Neural crest cell (in vitro differentiated cells): ENCODE data around the gene HTT-AS. TPM values are rescaled to one million over a fixed set of nuclear protein-coding genes. Genes with fewer than 3 reads are reported as not detected.
"Not testable (repeated sequence)": the region's sequence is repeated elsewhere in the genome, so short reads cannot be mapped to it uniquely, and the experiment has no call there.

Experiments
- DNase-seq: peaks from one replicate; pipeline ENCODE4 v3.0.0; 2021; ENCODE audit warnings: low read depth, mixed read lengths, low spot score
- H3K27ac Mint-ChIP-seq: one replicate; pipeline ENCODE4 v1.8.0; 2021; ENCODE audit warnings: mild to moderate bottlenecking, mixed read lengths; ENCODE audit not compliant: unreplicated experiment
- H3K27me3 Mint-ChIP-seq: 2 replicates; pipeline ENCODE4 v1.8.0; 2021; ENCODE audit warnings: low read depth, mild to moderate bottlenecking, mixed read lengths
- H3K36me3 Mint-ChIP-seq: 2 replicates; pipeline ENCODE4 v1.8.0; 2021; ENCODE audit warnings: low read depth, mild to moderate bottlenecking, mixed read lengths
- H3K4me1 Mint-ChIP-seq: 2 replicates; pipeline ENCODE4 v1.8.0; 2021; ENCODE audit warnings: mixed read lengths
- H3K4me3 Mint-ChIP-seq: one replicate; pipeline ENCODE4 v1.8.0; 2021; ENCODE audit warnings: mild to moderate bottlenecking, mixed read lengths
- H3K9me3 Mint-ChIP-seq: 2 replicates; pipeline ENCODE4 v1.8.0; 2021; ENCODE audit warnings: mixed read lengths
- total RNA-seq: library from RNA; stranded (reverse); gene quantifications from 2 replicates; pipeline ENCODE4 v1.2.1, GENCODE V29; 2021
- TF ChIP-seq, protein P1 (sequence below): fragments of 200-600 bp; sonication (generic); conservative IDR thresholded peaks from 2 replicates; pipeline ENCODE4 v1.5.0; 2021; ENCODE audit warnings: antibody characterized with exemption, mild to moderate bottlenecking

The HTT-AS gene
- total RNA-seq, 1 donor from 2014 or later = not detected

DNA sequence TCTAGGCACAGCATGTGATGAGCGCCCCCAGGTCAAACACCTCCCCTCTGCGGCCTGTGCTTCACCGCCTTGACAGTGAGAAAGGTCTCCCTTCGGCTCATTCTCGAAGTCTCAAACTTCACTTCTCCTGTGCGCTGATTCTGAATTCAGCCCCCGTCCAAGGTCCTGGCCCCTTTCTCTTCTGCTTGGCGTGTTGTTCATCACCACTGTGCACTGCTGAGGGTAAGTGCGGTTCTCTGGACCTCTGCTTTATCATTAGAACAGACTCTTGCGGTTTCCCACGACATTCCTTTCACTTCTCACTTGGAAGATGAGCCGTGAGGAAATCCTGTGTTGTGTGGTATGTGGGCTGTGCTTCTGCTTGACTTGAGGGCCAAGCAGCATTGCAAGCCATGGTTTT, 11.9 kb downstream of the HTT-AS start:
- no peak overlapping the region for H3K27ac Mint-ChIP-seq
- H3K4me3 Mint-ChIP-seq = no peak overlapping the region
- H3K4me1 Mint-ChIP-seq = no peaks in the 10 kb centered on the region
- no peaks in the 10 kb centered on the region for H3K27me3 Mint-ChIP-seq
- H3K36me3 Mint-ChIP-seq = no peaks in the 10 kb centered on the region
- no peak for DNase-seq
- H3K9me3 Mint-ChIP-seq = no peaks in the 10 kb centered on the region
- TF ChIP-seq, protein P1, sequence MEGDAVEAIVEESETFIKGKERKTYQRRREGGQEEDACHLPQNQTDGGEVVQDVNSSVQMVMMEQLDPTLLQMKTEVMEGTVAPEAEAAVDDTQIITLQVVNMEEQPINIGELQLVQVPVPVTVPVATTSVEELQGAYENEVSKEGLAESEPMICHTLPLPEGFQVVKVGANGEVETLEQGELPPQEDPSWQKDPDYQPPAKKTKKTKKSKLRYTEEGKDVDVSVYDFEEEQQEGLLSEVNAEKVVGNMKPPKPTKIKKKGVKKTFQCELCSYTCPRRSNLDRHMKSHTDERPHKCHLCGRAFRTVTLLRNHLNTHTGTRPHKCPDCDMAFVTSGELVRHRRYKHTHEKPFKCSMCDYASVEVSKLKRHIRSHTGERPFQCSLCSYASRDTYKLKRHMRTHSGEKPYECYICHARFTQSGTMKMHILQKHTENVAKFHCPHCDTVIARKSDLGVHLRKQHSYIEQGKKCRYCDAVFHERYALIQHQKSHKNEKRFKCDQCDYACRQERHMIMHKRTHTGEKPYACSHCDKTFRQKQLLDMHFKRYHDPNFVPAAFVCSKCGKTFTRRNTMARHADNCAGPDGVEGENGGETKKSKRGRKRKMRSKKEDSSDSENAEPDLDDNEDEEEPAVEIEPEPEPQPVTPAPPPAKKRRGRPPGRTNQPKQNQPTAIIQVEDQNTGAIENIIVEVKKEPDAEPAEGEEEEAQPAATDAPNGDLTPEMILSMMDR = no peak

DNA sequence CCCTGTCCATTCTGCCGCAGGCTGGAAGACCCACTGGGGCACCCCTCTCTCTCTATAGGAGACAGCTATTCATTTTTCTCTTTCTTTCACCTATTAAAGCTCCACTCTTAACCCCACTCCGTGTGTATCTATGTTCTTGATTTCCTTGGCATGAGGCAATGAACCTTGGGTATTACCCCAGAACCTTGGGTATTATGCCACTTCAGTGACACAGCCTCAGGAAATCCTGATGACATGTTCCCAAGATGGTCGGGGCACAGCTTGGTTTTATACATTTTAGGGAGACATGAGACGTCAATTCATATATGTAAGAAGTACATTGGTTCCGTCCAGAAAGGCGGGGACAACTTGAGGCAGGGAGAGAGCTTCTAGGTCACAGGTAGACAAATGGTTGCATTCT, 13.4 kb downstream of the HTT-AS start:
- DNase-seq = no peak
- TF ChIP-seq, protein P1 = no peak
- Mint-ChIP-seq H3K9me3 (peaks cover 4% of the 10 kb centered on the region), H3K27ac (no peak overlapping the region), H3K27me3 (no peaks in the 10 kb centered on the region), H3K36me3 (no peaks in the 10 kb centered on the region), H3K4me3 (no peak overlapping the region), H3K4me1 (no peaks in the 10 kb centered on the region)

DNA sequence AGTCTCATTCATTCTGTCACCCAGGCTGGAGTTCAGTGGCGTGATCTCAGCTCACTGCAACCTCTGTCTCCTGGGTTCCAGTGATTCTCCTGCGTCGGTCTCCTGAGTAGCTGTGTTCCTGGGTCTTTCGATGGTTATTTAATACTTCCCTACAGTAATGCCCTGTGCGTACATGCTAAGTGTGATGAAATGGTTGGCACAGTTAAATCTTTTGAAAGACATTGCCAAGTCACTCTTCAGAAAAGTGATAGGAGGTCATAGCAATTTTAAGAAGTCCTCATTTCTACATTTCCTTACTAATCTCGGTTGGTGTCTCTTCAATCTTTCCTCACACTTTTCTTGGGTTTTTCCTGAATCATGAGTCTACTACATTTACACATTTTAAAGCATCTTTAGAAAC, 14.4 kb downstream of the HTT-AS start:
- H3K27ac Mint-ChIP-seq = no peak overlapping the region
- H3K4me3 Mint-ChIP-seq = no peak overlapping the region
- no peak for DNase-seq
- H3K36me3 Mint-ChIP-seq = peaks cover 3% of the 10 kb centered on the region
- H3K27me3 Mint-ChIP-seq = no peaks in the 10 kb centered on the region
- peaks cover 4% of the 10 kb centered on the region for H3K9me3 Mint-ChIP-seq
- TF ChIP-seq, protein P1 = no peak
- no peaks in the 10 kb centered on the region for H3K4me1 Mint-ChIP-seq

DNA sequence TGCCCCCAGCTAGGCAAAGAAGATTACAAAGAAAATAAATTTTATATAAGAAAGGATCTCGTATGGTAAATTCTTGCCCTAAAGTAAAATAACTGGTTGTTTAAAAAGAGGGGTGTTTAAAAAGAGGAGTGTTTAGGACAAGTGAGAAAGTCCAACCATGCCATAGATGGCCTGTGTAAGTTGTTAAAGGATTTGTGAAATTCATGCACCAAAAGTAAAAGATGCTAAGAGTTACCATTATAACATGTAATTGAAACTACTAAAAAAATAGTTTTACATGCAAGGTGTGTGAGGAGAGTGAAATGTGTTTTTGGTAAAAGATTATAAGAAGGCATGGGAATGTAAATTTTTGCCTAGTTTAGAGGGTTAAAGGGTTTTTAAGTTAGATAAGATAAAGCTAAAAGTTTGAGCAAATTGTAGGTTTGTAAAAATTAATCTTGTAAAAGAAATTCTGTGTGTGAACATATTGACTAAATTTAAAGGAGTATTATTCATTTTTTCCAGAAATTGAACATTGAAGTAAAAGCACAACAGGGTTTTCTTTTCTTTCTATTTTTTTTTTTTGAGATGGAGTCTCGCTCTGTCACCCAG, 20.1 kb downstream of the HTT-AS start:
- peaks cover 22% of the 10 kb centered on the region for H3K27me3 Mint-ChIP-seq
- H3K36me3 Mint-ChIP-seq = peaks cover 8% of the 10 kb centered on the region
- no peak overlapping the region for H3K4me3 Mint-ChIP-seq
- no peak for DNase-seq
- TF ChIP-seq, protein P1 = no peak
- no peak overlapping the region for H3K27ac Mint-ChIP-seq
- no peaks in the 10 kb centered on the region for H3K4me1 Mint-ChIP-seq
- H3K9me3 Mint-ChIP-seq = peaks cover 8% of the 10 kb centered on the region

DNA sequence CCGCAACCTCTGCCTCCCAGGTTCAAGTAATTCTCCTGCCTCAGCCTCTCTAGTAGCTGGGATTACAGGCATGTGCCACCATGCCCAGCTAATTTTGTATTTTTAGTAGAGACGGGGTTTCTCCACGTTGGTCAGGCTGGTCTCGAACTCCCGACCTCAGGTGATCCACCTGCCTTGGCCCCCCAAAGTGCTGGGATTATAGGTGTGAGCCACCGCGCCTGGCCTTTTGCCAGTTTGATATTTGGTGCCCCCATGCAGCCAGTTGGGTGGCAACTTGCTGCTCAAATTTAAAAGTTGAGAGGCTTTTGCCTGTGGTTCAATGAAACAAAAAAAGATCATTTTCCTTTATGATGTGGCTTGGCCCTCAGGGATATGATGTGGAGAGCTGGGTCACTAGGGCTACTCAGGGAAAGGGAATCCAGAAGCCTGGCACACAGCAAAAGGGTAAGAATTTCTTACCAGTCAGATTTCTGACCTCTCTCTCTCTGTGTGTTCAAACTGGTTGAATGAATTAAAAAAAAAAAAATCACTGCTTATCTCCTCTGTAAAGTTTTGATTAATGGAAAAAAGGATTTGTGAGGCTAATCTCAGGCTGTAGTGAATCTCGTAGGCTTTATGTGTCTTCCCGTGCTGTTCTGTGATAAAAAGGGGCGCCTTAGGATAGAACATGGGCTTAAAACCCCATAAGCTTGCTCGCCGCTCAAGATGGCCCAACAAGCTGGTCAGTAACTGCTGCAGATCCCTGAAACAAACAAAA, 23.0 kb downstream of the HTT-AS start:
- H3K36me3 Mint-ChIP-seq, H3K4me3 Mint-ChIP-seq, H3K9me3 Mint-ChIP-seq: not testable (repeated sequence)

More for the DNA sequence above, 23.0 kb downstream of the HTT-AS start:
- peaks cover 25% of the 10 kb centered on the region for H3K27me3 Mint-ChIP-seq
- not testable (repeated sequence) for H3K27ac Mint-ChIP-seq, DNase-seq, H3K4me1 Mint-ChIP-seq
